Endodermal cell (in vitro differentiated cells): ENCODE measurements around the gene SRGAP3. TPM values are rescaled to one million over a fixed set of nuclear protein-coding genes. Genes with fewer than 3 reads are reported as not detected.

Experiments used
- DNase-seq: peaks from one replicate; pipeline ENCODE4 v3.0.0-alpha.2; 2017
- H3K27ac ChIP-seq: 2 replicates; pipeline ENCODE4 v1.5.1; 2013; ENCODE audit warnings: mild to moderate bottlenecking, low read depth, low read length, moderate library complexity
- H3K27me3 ChIP-seq: 2 replicates; pipeline ENCODE4 v1.6.1; 2013; ENCODE audit warnings: mild to moderate bottlenecking, low read length, moderate library complexity; ENCODE audit not compliant: insufficient read depth, control insufficient read depth, poor library complexity, severe bottlenecking
- H3K36me3 ChIP-seq: 2 replicates; pipeline ENCODE4 v1.7.0; 2013; ENCODE audit warnings: mild to moderate bottlenecking, low read length, moderate library complexity; ENCODE audit not compliant: control insufficient read depth, insufficient read depth
- H3K4me1 ChIP-seq: one replicate; pipeline ENCODE4 v1.7.0; 2013; ENCODE audit warnings: low read length; ENCODE audit not compliant: control insufficient read depth, insufficient read depth
- H3K4me3 ChIP-seq: 2 replicates; pipeline ENCODE4 v1.5.1; 2013; ENCODE audit warnings: mild to moderate bottlenecking, low read length, moderate library complexity
- H3K9ac ChIP-seq: 2 replicates; pipeline ENCODE4 v1.6.1; 2013; ENCODE audit warnings: mild to moderate bottlenecking, low read length, moderate library complexity; ENCODE audit not compliant: poor library complexity, severe bottlenecking; ENCODE audit errors: extremely low read depth
- H3K9me3 ChIP-seq: 2 replicates; pipeline ENCODE4 v1.6.1; 2013; ENCODE audit warnings: mild to moderate bottlenecking, low read length, moderate library complexity; ENCODE audit not compliant: control insufficient read depth
- H3K27ac Mint-ChIP-seq: 2 replicates; pipeline ENCODE4 v1.8.0; 2020; ENCODE audit warnings: mixed read lengths
- H3K27me3 Mint-ChIP-seq: 2 replicates; pipeline ENCODE4 v1.8.0; 2021; ENCODE audit warnings: mild to moderate bottlenecking, mixed read lengths; ENCODE audit not compliant: insufficient read depth
- H3K36me3 Mint-ChIP-seq: 2 replicates; pipeline ENCODE4 v1.8.0; 2020; ENCODE audit warnings: low read depth, mixed read lengths
- H3K4me1 Mint-ChIP-seq: 2 replicates; pipeline ENCODE4 v1.8.0; 2020; ENCODE audit warnings: mixed read lengths
- H3K4me3 Mint-ChIP-seq: 2 replicates; pipeline ENCODE4 v1.8.0; 2020; ENCODE audit warnings: mild to moderate bottlenecking, moderate library complexity, mixed read lengths
- H3K9me3 Mint-ChIP-seq: 2 replicates; pipeline ENCODE4 v1.8.0; 2020; ENCODE audit warnings: mild to moderate bottlenecking, mixed read lengths
- WGBS, 2 experiments: methylation state at CpG; one replicate each; pipeline versions ENCODE4 v1.1.5 to v1.1.7; 2013; ENCODE audit warnings: missing lambda C conversion rate in 2 of 2, mixed read lengths in 1 of 2; ENCODE audit not compliant: insufficient coverage in 1 of 2, insufficient read length in 1 of 2; 5-methylcytosine and 5-hydroxymethylcytosine counted together
- total RNA-seq, 2 donors: library from RNA; stranded (reverse); fragmentation: NEBNext Ultra II Directional in 1 of 2; extraction: Animal tissue kit (Norgen Biotek cat#: 25700) in 1 of 2; gene quantifications; 2 replicates in 1 of 2; 3 replicates in 1 of 2; pipeline ENCODE4 v1.2.1, GENCODE V29; 2021
- TF ChIP-seq, protein P1 (sequence below): fragments of 200-600 bp; sonication (generic); conservative IDR thresholded peaks from 2 replicates; pipeline ENCODE4 v1.5.0; 2021; ENCODE audit warnings: antibody characterized with exemption, mild to moderate bottlenecking

SRGAP3 gene
- total RNA-seq, 2 donors from 2014 or later = 5.0 to 8.1 TPM

DNA sequence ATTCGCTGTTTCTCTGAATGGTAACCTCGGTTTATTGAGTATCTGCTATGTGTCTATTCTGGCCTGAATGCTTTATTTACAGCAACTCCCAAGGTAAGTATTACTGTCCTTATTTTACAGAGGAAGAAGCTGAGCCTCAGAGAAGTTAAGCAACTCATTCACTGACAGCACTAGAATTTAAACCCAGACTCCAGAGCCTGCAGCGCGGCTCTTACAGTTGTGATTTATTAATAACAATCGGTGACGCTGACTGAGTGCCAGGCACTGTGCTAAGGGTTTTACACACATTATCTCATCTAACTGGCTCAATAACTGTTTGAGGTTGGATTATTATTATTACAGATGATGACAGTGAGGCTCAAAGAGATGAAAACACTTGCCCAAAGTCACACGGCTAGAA, 19.6 kb downstream of the SRGAP3 start:
- Mint-ChIP-seq H3K27ac (no peak overlapping the region), H3K4me1 (peaks cover 22% of the 10 kb centered on the region), H3K36me3 (no peaks in the 10 kb centered on the region)

DNA sequence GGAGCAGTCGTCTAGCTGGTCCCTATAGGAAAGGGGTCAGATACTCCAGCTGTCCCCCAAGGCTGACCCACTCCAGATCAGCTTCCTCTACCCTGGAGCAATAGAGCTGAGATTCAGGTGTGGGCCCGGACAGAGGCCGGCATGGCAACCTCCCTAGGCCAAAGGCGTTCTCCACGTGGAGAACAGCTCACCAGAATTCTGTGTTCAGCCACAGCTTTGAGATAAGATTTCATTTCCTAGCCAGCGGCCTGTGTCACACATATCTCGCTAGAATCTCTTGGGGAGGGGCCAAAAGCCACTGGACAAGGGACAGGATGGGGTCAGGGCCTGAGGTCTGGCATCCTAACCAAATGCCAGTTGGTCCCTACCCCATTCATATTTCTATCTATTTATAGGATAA, 20.1 kb downstream of the SRGAP3 start:
- no peaks in the 10 kb centered on the region for H3K9me3 Mint-ChIP-seq
- Histone ChIP-seq H3K4me1 (peaks cover 20% of the 10 kb centered on the region), H3K36me3 (no peaks in the 10 kb centered on the region), H3K9me3 (no peaks in the 10 kb centered on the region), H3K27ac (no peak overlapping the region), H3K4me3 (no peak overlapping the region), H3K27me3 (no peaks in the 10 kb centered on the region), H3K9ac (no peak overlapping the region)
- H3K27ac Mint-ChIP-seq = no peak overlapping the region
- peaks cover 1% of the 10 kb centered on the region for H3K27me3 Mint-ChIP-seq
- no peak overlapping the region for H3K4me3 Mint-ChIP-seq
- WGBS, 2 experiments = 81 to 87% methylated on average over 6 to 7 of the region's 7 CpGs
- peaks cover 28% of the 10 kb centered on the region for H3K4me1 Mint-ChIP-seq
- TF ChIP-seq, protein P1, sequence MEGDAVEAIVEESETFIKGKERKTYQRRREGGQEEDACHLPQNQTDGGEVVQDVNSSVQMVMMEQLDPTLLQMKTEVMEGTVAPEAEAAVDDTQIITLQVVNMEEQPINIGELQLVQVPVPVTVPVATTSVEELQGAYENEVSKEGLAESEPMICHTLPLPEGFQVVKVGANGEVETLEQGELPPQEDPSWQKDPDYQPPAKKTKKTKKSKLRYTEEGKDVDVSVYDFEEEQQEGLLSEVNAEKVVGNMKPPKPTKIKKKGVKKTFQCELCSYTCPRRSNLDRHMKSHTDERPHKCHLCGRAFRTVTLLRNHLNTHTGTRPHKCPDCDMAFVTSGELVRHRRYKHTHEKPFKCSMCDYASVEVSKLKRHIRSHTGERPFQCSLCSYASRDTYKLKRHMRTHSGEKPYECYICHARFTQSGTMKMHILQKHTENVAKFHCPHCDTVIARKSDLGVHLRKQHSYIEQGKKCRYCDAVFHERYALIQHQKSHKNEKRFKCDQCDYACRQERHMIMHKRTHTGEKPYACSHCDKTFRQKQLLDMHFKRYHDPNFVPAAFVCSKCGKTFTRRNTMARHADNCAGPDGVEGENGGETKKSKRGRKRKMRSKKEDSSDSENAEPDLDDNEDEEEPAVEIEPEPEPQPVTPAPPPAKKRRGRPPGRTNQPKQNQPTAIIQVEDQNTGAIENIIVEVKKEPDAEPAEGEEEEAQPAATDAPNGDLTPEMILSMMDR = no peak
- no peak for DNase-seq
- no peaks in the 10 kb centered on the region for H3K36me3 Mint-ChIP-seq

More for the DNA sequence above, 19.6 kb downstream of the SRGAP3 start:
- Histone ChIP-seq H3K4me1 (peaks cover 15% of the 10 kb centered on the region), H3K9me3 (no peaks in the 10 kb centered on the region), H3K4me3 (no peak overlapping the region), H3K27ac (peak overlapping the region; percentile 95), H3K9ac (no peak overlapping the region), H3K36me3 (no peaks in the 10 kb centered on the region), H3K27me3 (no peaks in the 10 kb centered on the region)
- Mint-ChIP-seq H3K9me3 (no peaks in the 10 kb centered on the region), H3K27me3 (no peaks in the 10 kb centered on the region), H3K4me3 (no peak overlapping the region)
- 90 to 92% methylated on average over 2 to 7 of the region's 7 CpGs for WGBS, 2 experiments
- no peak for DNase-seq
- TF ChIP-seq, protein P1 = no peak

DNA sequence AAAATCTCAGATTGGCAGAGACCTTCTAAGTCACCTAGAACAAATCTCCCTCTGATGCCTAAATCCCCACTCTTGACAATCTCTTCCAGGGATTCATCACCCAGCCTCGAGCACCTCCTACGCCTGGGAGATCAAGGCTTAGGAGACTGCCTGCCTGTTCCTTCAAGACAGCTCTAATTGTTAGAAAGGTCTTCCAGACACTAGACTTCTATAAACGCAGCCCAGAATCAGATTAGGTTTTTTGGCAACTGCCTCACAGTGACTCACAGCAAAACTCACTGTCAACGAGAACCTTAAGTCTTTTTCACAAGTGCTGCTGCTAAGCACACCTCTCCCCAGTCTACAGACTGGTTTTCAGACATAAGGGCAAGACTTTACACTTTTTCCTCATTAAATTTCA, 23.1 kb downstream of the SRGAP3 start:
- TF ChIP-seq, protein P1 = no peak
- Histone ChIP-seq H3K4me3 (no peak overlapping the region), H3K9ac (no peak overlapping the region), H3K27me3 (no peaks in the 10 kb centered on the region), H3K9me3 (no peaks in the 10 kb centered on the region), H3K36me3 (no peaks in the 10 kb centered on the region), H3K4me1 (peaks cover 22% of the 10 kb centered on the region), H3K27ac (peak overlapping the region; percentile 64)
- WGBS, 2 experiments = 61 to 77% methylated on average over 3 to 4 of the region's 4 CpGs
- no peaks in the 10 kb centered on the region for H3K36me3 Mint-ChIP-seq
- peaks cover 29% of the 10 kb centered on the region for H3K4me1 Mint-ChIP-seq
- no peak overlapping the region for H3K27ac Mint-ChIP-seq
- H3K27me3 Mint-ChIP-seq = peaks cover 3% of the 10 kb centered on the region
- DNase-seq = no peak
- no peak overlapping the region for H3K4me3 Mint-ChIP-seq
- no peaks in the 10 kb centered on the region for H3K9me3 Mint-ChIP-seq
